Measurements from ENCODE around the gene DHRSX. TPM values are rescaled to one million over a fixed set of nuclear protein-coding genes. Genes with fewer than 3 reads are reported as not detected.

Gene DHRSX
- total RNA-seq, 1 experiment from 2014 or later: 14.0 TPM

- Histone ChIP-seq H3K27ac (ENCODE audit: low read length) (no peak overlapping the region), H3K9ac (ENCODE audit: low read length) (no peak overlapping the region), H4K20me1 (ENCODE audit: insufficient read depth, low read depth, low read length) (no peaks in the 10 kb centered on the region), H3K79me2 (ENCODE audit: low read length) (peaks cover 19% of the 10 kb centered on the region), H3K9me3 (ENCODE audit: low read length) (0 out of 2 replicates have a peak, but pooled peaks cover 2% of the 10 kb centered on the region), H3K9me2 (replicated peaks; ENCODE audit: insufficient read depth, low read length) (no peaks in the 10 kb centered on the region), H3K27me3 (ENCODE audit: low read length) (no peaks in the 10 kb centered on the region), H2AFZ (ENCODE audit: low read length) (no peak overlapping the region), H3K4me2 (ENCODE audit: low read depth, low read length, poor library complexity, severe bottlenecking) (no peak overlapping the region), H3K4me3 (ENCODE audit: low read length) (no peak overlapping the region), H3K36me3 (ENCODE audit: insufficient read depth, low read length) (no peaks in the 10 kb centered on the region), H3K4me1 (ENCODE audit: low read length) (peaks cover 6% of the 10 kb centered on the region)
- DNase-seq: no peak
These were observed 54.8 kb downstream of the DHRSX start for GRCh38 chrX:2445662-2446623.

- H3K9ac ChIP-seq (ENCODE audit: low read length): no peak overlapping the region
These were observed 58.1 kb downstream of the DHRSX start for GRCh38 chrX:2442694-2443093.

GRCh38 chrX:2441466-2441865, 59.3 kb downstream of the DHRSX start:
- no peak for DNase-seq
- no peak overlapping the region for H3K4me3 ChIP-seq (ENCODE audit: low read length)
- no peaks in the 10 kb centered on the region for H4K20me1 ChIP-seq (ENCODE audit: insufficient read depth, low read depth, low read length)
- H3K36me3 ChIP-seq (ENCODE audit: insufficient read depth, low read length): no peaks in the 10 kb centered on the region
- H3K27ac ChIP-seq (ENCODE audit: low read length): no peak overlapping the region
- no peak overlapping the region for H2AFZ ChIP-seq (ENCODE audit: low read length)
- H3K9me3 ChIP-seq (ENCODE audit: low read length): no peaks in the 10 kb centered on the region
- no peaks in the 10 kb centered on the region for H3K27me3 ChIP-seq (ENCODE audit: low read length)
- H3K9ac ChIP-seq (ENCODE audit: low read length): no peak overlapping the region
- peaks cover 20% of the 10 kb centered on the region for H3K79me2 ChIP-seq (ENCODE audit: low read length)
- H3K4me1 ChIP-seq (ENCODE audit: low read length): no peaks in the 10 kb centered on the region
- no peak overlapping the region for H3K4me2 ChIP-seq (ENCODE audit: low read depth, low read length, poor library complexity, severe bottlenecking)
- H3K9me2 ChIP-seq (replicated peaks; ENCODE audit: insufficient read depth, low read length): no peaks in the 10 kb centered on the region

More at GRCh38 chrX:2442694-2443093, 58.1 kb downstream of the DHRSX start:
- H3K79me2 ChIP-seq (ENCODE audit: low read length): peaks cover 24% of the 10 kb centered on the region
- H3K4me1 ChIP-seq (ENCODE audit: low read length): no peaks in the 10 kb centered on the region
- DNase-seq: no peak
- no peaks in the 10 kb centered on the region for H3K9me2 ChIP-seq (replicated peaks; ENCODE audit: insufficient read depth, low read length)
- no peak overlapping the region for H3K27ac ChIP-seq (ENCODE audit: low read length)
- no peak overlapping the region for H3K4me2 ChIP-seq (ENCODE audit: low read depth, low read length, poor library complexity, severe bottlenecking)
- no peak overlapping the region for H2AFZ ChIP-seq (ENCODE audit: low read length)
- no peaks in the 10 kb centered on the region for H4K20me1 ChIP-seq (ENCODE audit: insufficient read depth, low read depth, low read length)
- no peak overlapping the region for H3K4me3 ChIP-seq (ENCODE audit: low read length)
- no peaks in the 10 kb centered on the region for H3K36me3 ChIP-seq (ENCODE audit: insufficient read depth, low read length)
- 0 out of 2 replicates have a peak, but pooled peaks cover 2% of the 10 kb centered on the region for H3K9me3 ChIP-seq (ENCODE audit: low read length)
- no peaks in the 10 kb centered on the region for H3K27me3 ChIP-seq (ENCODE audit: low read length)

- Histone ChIP-seq H3K27ac (ENCODE audit: low read length) (no peak overlapping the region), H3K27me3 (ENCODE audit: low read length) (no peaks in the 10 kb centered on the region), H4K20me1 (ENCODE audit: insufficient read depth, low read depth, low read length) (no peaks in the 10 kb centered on the region), H3K9ac (ENCODE audit: low read length) (no peak overlapping the region), H2AFZ (ENCODE audit: low read length) (no peak overlapping the region), H3K79me2 (ENCODE audit: low read length) (peaks cover 13% of the 10 kb centered on the region), H3K9me3 (ENCODE audit: low read length) (no peaks in the 10 kb centered on the region), H3K9me2 (replicated peaks; ENCODE audit: insufficient read depth, low read length) (no peaks in the 10 kb centered on the region), H3K4me3 (ENCODE audit: low read length) (no peak overlapping the region), H3K4me1 (ENCODE audit: low read length) (no peaks in the 10 kb centered on the region), H3K4me2 (ENCODE audit: low read depth, low read length, poor library complexity, severe bottlenecking) (no peak overlapping the region), H3K36me3 (ENCODE audit: insufficient read depth, low read length) (no peaks in the 10 kb centered on the region)
- DNase-seq: no peak
These were observed 61.2 kb downstream of the DHRSX start for GRCh38 chrX:2439613-2440012.

- Histone ChIP-seq H3K4me1 (ENCODE audit: low read length) (no peaks in the 10 kb centered on the region), H3K4me2 (ENCODE audit: low read depth, low read length, poor library complexity, severe bottlenecking) (no peak overlapping the region), H3K27me3 (ENCODE audit: low read length) (no peaks in the 10 kb centered on the region), H3K36me3 (ENCODE audit: insufficient read depth, low read length) (no peaks in the 10 kb centered on the region), H3K9ac (ENCODE audit: low read length) (no peak overlapping the region), H3K79me2 (ENCODE audit: low read length) (0 out of 2 replicates have a peak, but pooled peaks cover 3% of the 10 kb centered on the region), H3K9me3 (ENCODE audit: low read length) (no peaks in the 10 kb centered on the region), H4K20me1 (ENCODE audit: insufficient read depth, low read depth, low read length) (no peaks in the 10 kb centered on the region), H2AFZ (ENCODE audit: low read length) (no peak overlapping the region), H3K9me2 (replicated peaks; ENCODE audit: insufficient read depth, low read length) (no peaks in the 10 kb centered on the region), H3K27ac (ENCODE audit: low read length) (no peak overlapping the region), H3K4me3 (ENCODE audit: low read length) (no peak overlapping the region)
- no peak for DNase-seq
These were observed 65.3 kb downstream of the DHRSX start for GRCh38 chrX:2435465-2435864.

GRCh38 chrX:2434270-2435163, 66.3 kb downstream of the DHRSX start:
- H4K20me1 ChIP-seq (ENCODE audit: insufficient read depth, low read depth, low read length): no peaks in the 10 kb centered on the region

GRCh38 chrX:2432298-2432863, 68.4 kb downstream of the DHRSX start:
- Histone ChIP-seq H3K4me1 (ENCODE audit: low read length) (no peaks in the 10 kb centered on the region), H3K9me2 (replicated peaks; ENCODE audit: insufficient read depth, low read length) (no peaks in the 10 kb centered on the region), H3K36me3 (ENCODE audit: insufficient read depth, low read length) (no peaks in the 10 kb centered on the region), H3K4me3 (ENCODE audit: low read length) (no peak overlapping the region), H3K9ac (ENCODE audit: low read length) (no peak overlapping the region), H3K27ac (ENCODE audit: low read length) (no peak overlapping the region), H3K9me3 (ENCODE audit: low read length) (no peaks in the 10 kb centered on the region), H3K27me3 (ENCODE audit: low read length) (no peaks in the 10 kb centered on the region), H3K79me2 (ENCODE audit: low read length) (no peaks in the 10 kb centered on the region), H4K20me1 (ENCODE audit: insufficient read depth, low read depth, low read length) (no peaks in the 10 kb centered on the region), H2AFZ (ENCODE audit: low read length) (no peak overlapping the region), H3K4me2 (ENCODE audit: low read depth, low read length, poor library complexity, severe bottlenecking) (no peak overlapping the region)
- peak; percentile 40 for DNase-seq

More at GRCh38 chrX:2434270-2435163, 66.3 kb downstream of the DHRSX start:
- Histone ChIP-seq H3K9ac (ENCODE audit: low read length) (no peak overlapping the region), H3K9me2 (replicated peaks; ENCODE audit: insufficient read depth, low read length) (no peaks in the 10 kb centered on the region), H3K36me3 (ENCODE audit: insufficient read depth, low read length) (no peaks in the 10 kb centered on the region), H3K27ac (ENCODE audit: low read length) (no peak overlapping the region), H2AFZ (ENCODE audit: low read length) (no peak overlapping the region), H3K79me2 (ENCODE audit: low read length) (no peaks in the 10 kb centered on the region), H3K9me3 (ENCODE audit: low read length) (no peaks in the 10 kb centered on the region), H3K4me2 (ENCODE audit: low read depth, low read length, poor library complexity, severe bottlenecking) (no peak overlapping the region), H3K4me3 (ENCODE audit: low read length) (no peak overlapping the region), H3K27me3 (ENCODE audit: low read length) (no peaks in the 10 kb centered on the region), H3K4me1 (ENCODE audit: low read length) (no peaks in the 10 kb centered on the region)
- DNase-seq: peak; percentile 35
